NCI-H2029 treated with DMSO at 0.1 percent for 48 hours (cell line): ENCODE measurements around the gene LENG1.

Experiments
- DNase-seq: peaks from one replicate; lab custom pipeline; 2025; lab: John Stamatoyannopoulos, UW

Gene LENG1

GRCh38 chr19:54141356-54141755 is 18.2 kb downstream of the LENG1 start:
- DNase-seq, result no peak

- no peak for DNase-seq
These were observed 20.8 kb downstream of the LENG1 start for GRCh38 chr19:54138489-54139256.

DNA sequence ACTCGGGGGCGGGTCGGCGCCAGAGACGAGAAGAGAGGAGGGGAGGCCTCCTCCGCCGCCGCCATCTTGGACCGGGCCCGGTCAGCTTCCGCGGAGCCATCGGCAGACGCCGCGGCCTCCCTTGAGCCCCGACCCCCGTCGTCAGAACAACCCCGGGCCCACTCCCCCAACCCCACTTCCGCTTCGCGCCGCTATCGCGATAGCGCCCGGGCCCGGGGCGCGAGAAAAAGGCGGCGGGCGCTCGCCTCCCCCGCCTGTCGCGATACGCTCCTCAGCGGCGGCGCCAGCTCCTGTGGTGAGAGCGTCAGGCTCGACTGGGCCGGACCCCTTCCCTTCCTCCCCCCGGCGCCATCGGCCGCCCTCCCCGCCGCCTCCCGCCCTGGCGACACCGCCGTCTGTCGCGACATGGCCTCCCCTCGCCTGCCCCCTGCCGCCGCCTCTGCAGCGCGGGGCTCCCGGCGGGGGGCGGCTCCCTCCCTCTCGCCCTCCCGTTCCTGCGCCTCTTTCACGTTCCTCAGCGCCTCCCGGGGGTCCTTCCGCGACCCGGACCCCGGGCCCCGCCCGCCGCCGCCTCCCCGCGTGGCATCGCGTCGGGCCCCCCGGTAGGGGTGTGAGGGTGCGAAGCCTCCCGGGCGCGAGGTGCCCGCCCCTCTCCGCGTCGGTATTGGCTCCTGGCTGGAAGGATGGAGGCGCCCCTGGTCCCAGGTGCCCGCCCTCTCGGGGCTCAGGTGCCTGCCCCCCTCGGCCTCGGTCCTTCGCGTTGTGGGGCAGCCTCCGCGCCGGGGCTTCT is 21.6 kb downstream of the LENG1 start, which contains the start of gene CNOT3:
Gene CNOT3 (plus strand): TSS at position 64 of the 790 bp plus-strand sequence. CDS start 5,217 bp downstream, outside the sequence.
- no peak for DNase-seq

DNA sequence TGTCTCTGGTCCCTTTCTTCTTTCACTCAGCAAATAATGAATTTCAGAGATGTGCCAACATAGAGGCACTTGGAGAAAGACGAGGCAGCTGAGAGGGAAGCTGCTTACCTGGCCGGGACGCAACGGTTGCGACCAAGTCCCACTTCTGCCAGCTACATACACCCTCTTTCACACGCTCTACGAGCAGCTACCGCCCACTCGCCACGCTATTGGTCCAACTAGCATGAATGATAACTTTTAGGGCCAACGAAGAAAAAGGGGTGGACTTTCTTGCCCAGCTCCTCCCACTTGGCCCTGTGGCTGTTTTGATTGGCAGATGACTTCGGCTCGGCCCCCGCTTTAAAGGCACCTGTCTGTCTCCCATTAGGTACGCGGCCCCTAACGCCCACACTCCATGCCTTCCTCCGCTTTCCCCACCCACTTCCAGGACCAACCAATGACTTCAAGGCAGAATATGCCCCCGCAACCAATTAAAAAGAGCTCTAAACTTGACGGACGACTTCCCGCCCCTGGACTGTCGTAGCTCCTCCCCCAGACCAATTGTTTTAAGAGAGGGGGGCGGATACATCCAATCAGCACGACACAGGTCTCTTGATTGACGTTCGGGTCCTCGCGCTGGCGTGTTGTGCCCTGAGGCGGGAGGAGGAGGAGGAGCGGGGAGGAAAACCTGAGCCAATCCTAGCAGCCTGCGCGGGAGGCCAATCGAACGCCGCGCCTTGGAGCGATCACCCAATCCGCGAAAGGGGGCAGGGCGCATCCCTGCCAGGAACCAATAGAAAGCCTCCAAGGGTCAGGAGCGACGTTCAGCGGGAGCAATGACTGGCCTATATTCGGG is 22.4 kb downstream of the LENG1 start:
- peak; percentile 100 for DNase-seq

GRCh38 chr19:54136086-54136863 is 23.2 kb downstream of the LENG1 start:
- no peak for DNase-seq

DNA sequence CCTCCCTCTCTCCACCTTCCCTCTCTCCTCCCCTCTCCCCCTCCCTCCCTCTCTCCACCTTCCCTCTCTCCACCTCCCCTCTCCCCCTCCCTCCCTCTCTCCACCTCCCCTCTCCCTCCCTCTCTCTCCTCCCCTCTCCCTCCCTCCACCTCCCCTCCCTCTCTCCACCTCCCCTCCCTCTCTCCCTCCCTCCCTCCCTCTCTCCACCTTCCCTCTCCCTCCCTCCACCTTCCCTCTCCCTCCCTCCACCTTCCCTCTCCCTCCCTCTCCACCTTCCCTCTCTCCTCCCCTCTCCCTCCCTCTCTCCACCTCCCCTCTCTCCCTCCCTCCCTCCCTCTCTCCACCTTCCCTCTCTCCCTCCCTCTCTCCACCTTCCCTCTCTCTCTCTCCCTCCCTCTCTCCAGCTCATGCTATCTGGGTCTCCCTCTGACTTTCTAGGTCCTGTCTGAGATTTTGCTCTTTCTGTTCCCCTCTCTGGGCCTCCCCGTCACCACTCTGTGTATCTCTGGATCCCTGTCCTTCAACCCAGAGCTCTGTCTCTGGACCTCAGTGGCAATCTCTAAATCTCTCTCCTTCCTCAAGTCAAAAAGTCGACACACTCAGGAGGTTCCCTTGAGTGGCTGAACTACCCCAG is 25.4 kb downstream of the LENG1 start:
- DNase-seq, result no peak

- peak; percentile 2 for DNase-seq
These were observed 26.1 kb downstream of the LENG1 start for GRCh38 chr19:54133312-54133956.

DNA sequence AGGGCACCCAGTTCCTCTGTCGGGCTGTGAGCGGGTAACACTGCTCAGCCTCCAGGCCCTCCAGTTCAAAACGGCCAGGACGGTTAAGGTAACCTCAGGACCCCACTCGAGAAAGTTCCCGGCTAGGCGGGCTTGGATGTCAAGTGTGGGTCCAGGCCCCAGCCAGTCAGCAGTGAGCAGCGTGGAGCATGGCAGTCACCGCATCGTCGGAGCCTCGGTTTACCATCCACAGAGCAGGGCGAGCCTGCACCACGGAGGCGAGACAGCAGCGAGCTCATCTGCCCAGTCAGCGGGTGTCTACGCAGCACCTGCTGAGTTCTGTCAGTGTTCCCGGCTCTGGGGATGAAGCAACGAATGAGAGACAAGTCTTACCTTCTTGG is 29.9 kb downstream of the LENG1 start:
- no peak for DNase-seq

DNA sequence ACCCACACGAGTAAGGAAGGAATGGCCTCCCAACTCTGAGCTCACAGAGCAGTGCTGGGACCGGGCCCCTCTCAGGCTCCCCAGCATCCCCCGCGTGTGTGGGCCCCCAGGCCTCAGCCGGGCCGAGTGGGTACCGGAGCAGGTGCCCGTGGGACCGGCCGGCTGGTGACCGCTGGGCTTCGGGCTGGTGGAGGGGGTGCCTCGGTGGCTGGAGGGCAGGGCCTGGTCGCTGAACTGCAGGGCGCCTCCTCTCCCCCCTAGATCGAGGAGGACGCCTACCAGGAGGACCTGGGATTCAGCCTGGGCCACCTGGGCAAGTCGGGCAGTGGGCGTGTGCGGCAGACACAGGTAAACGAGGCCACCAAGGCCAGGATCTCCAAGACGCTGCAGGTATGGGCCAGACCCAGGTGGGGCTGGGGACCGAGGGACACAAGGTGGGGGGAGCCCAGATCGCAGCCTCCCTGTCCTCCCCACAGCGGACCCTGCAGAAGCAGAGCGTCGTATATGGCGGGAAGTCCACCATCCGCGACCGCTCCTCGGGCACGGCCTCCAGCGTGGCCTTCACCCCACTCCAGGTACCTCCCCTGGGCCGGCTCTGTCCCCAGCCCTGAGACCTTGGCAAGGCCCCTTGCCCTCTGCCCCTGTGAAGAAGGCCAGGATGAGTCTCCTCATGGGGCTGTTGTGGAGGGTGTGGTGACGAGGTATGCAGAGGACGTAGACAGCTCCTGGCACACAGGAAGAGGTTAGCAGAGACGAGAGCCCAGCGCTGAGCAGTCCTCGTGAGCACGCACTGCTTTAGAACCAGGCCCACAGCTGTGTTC is 30.5 kb downstream of the LENG1 start:
- DNase-seq, result no peak

DNA sequence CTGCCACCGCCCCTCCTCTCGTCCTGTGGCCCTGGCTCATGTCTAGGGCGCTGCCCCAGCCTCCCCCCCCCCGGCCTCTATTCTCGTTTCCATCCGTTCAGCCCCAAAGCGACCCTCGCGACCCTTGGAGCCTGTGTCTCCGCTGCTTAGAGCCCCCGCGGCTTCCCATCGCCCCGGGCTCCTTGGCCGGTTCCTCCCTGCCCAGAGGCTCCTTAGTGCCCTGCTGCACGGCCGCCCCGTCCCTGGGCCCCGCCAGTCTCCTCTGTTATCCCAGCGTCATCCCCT is 31.1 kb downstream of the LENG1 start:
- DNase-seq, result no peak

DNA sequence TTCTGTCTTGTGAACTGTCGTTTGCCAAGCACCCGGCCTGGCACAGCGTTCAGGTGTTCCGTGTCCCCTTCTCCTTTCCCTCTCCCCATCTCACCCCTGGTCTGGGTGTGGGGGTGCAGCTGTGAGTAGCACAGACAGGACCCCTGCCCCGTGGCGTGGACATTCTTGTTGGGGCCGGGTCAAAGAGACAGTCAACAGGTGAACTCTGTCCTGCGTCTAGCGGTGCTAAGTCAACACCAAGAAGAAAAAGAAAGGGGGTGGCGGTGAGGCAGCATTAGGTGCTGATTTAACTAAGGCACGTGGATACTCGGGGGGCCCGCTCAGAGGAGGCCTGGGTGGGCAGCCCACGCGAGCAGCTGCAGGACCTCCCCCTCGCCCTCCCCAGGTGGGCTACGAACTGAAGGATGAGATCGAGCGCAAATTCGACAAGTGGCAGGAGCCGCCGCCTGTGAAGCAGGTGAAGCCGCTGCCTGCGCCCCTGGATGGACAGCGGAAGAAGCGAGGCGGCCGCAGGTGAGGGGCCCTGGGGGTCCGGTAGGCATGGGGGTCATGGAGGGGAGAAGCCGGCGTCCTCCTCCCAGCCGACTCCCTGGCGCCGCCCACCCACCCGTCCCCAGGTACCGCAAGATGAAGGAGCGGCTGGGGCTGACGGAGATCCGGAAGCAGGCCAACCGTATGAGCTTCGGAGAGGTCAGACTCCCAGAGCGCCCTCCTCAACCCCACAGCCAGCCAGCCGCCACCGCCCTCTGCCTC is 31.7 kb downstream of the LENG1 start:
- DNase-seq, result no peak

- DNase-seq, result no peak
These were observed 33.8 kb downstream of the LENG1 start for GRCh38 chr19:54125713-54126112.

DNA sequence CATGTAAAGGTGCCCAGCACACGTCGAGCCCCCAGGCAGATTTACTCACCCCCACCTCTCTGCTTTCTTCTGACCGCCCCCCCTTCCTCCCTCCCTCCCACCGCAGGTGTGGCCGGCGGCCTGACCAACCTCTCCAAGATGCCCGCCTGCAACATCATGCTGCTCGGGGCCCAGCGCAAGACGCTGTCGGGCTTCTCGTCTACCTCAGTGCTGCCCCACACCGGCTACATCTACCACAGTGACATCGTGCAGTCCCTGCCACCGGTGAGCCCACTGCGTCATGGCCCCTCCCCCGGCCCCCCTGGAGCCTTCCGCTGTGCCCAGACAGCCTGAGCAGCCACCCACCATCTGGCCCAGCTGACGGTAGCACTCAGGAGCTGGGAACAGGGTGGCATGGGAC is 35.1 kb downstream of the LENG1 start:
- DNase-seq, result no peak

GRCh38 chr19:54123682-54124081 is 35.8 kb downstream of the LENG1 start:
- no peak for DNase-seq

DNA sequence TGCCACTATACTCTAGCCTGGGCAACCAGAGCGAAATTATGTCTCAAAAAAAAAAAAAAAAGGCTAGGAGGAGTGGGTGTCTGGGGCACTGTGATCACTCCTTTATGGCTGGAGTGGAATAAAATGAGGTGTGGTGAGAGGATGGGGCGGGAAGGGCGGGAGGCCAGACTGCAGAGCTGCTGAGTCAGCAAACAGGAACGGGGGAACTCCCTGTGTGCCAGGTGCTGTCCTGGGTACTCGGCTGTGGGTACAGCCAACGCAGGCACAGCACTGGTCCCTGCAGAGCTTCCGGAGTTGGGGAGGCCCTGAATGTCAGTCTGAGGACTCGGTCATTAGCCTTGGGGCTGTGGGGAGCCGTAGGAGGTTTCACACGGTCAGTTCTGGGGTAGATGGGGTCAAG is 38.3 kb downstream of the LENG1 start:
- no peak for DNase-seq

- peak; percentile 94 for DNase-seq
These were observed 44.1 kb downstream of the LENG1 start, which contains the start of the genes PRPF31 and TFPT for GRCh38 chr19:54115109-54116063. Gene PRPF31 (plus strand): TSS chr19:54115754. CDS start chr19:54118279, 2,525 bp downstream. Gene TFPT (minus strand): TSS chr19:54115657. CDS start chr19:54115269, 388 bp downstream.

DNA sequence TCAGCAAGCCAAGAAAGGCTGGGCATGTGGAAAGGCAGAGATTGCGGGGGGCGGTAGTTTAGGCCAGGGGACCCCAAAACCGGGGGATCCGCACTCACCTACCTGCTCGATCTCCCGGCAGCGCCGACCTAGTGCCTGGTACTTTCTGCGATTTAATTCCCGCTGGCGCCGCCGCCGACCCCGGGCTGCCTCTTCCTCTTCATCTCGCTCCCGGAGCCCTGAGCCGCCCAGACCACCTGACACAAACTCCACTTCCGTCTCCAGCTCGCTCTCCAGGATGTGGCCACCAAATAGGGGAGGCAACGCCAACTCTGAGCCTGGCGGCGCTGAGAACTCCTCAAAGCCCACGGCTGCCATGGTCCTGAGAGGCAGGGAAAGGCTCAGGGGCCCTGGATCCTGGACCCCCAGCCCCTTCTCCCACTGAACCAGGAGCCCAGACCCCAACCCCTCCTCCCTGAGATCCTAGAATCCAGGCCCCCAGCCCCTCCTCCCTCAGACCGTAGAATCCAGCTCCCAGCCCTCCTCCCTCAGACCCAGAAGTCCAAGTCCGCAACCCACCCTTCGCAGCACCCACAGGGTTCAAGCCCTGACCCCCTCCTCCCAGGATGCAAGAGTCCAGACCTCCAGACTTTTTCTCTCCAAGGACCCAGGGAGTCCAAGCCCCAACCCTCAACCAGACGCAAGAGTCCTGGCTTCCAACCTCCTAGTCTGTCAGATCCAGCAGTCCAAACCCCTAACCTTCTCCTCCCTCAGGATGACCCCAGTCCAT is 45.0 kb downstream of the LENG1 start:
- no peak for DNase-seq
